ENCODE results near the gene KIF5C.

KIF5C gene

DNA sequence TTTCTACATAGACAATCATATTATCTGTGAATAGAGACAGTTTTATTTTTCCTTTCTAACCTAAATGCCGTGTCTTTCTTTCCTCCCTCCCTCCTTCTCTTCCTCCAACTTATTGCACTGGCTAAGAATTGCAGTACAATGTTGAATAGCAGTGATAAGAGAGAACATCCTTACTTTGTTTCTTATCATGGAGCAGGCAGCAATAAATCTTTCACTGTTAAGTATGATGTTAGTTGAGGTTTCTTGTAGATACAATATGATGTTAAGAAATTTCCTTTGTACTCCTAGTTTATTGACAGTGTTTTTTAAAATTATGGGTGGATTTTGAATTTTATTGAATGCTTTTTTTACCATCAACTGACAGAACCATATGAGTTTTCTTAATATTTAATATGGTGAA, 169.5 kb downstream of the KIF5C start:
- DNase-seq (ENCODE audit: low spot score): no peak

DNA sequence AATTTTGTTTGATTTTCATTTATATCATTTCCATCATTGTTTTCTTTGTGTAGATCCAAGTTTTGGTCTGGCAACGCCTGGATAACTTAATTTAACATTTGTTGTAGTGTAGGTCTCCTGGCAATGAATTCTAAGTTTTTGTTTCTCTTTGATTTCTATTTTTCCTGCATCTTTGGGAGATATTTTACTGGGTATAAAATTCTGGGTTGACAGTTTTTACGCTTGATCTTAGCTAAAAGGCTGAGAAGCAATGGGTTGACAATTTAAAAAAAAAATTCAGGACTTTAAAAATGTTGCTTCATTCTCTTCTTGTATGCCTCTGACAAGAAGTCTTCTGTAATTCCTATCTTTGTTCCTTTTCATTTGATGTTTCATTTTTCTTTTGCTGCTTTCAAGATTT, 172.1 kb downstream of the KIF5C start:
- no peak for DNase-seq (ENCODE audit: low spot score)

DNA sequence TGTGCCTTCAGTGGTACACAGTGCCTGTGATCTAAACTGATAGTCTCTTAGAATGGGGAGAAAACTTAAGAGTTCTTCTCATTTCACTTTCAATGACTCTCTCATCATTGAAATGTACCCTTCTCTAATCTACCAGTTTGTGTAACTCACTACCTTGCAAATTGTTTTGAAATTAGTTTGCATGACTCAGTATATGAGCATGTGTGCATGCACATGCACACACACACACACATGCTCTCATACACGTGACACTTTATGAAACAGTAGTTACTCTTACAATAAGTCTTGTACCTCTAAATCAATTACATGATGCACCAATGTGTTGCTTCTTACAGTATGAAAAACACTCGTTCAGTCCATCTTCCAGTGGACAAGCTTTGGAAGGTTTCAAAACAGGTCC, 174.1 kb downstream of the KIF5C start:
- no peak for DNase-seq (ENCODE audit: low spot score)

DNA sequence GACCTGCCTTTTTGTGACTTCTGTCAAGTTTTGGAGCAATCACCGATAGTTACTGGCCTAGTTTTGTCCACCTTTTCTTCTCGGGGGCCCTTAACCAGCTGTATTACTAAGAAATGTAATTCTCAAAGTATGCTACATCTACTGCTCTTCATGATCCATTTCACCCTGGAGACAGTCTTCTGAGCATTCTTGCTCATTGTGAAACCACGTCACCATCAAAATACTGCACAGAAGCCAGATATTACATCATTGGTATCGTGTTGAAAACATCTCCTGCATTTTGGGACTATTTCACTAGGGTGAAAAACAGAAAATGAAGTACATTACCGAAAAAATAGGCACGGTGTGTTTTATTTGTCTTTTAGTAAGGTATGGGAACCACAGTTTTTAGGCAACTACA, 175.2 kb downstream of the KIF5C start:
- no peak for DNase-seq (ENCODE audit: low spot score)

DNA sequence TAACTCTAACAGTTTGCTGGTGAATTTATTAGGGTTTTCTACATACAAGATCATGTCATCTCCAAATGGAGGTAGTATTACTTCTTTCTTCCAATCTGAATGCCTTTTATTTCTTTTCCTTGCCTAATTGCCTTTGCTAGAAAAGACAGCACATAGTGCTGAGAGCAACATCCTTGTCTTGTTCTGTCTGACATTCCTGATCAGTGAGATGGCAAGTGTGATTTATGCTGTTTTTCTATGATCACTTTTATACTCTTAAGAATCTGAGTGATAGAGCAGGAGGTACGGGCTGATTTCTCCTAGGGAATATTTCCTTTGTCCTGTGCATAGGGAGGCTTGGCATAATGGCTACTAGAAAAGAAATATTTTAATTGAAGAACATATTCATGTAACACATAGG, 180.7 kb downstream of the KIF5C start:
- DNase-seq (ENCODE audit: low spot score): no peak

DNA sequence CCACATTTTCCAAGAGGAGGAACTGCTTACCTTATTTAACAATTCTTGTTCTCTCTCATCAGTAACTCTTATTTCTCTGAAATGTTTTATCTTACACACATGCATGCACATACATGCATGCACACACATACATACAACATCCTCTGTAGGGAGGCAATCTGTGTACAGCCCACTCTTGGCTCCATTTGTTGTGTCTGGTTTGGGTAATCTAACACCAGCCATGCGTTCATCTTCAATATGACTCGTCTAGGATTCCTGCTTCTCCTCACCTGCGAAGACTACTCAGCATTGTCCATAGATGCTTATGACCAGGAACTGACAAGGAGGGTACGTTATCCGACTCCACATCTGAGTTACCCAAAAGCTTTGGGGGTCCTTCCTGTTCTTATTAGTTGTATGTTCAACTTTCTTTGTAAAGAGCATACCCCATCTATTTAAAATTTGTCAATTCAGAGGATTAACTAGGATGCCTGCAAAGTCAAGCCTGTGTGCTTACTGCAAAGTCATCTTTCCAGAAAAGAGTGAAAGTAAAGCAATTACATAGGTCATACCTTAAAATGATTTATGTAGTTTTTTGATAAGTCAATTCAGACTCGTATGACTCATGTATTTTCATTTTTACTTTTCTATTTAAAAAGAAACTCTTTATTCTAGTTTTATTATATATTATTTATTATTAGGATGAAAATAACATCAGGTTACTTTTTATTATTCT, 181.7 kb downstream of the KIF5C start:
- DNase-seq (ENCODE audit: low spot score): no peak

DNA sequence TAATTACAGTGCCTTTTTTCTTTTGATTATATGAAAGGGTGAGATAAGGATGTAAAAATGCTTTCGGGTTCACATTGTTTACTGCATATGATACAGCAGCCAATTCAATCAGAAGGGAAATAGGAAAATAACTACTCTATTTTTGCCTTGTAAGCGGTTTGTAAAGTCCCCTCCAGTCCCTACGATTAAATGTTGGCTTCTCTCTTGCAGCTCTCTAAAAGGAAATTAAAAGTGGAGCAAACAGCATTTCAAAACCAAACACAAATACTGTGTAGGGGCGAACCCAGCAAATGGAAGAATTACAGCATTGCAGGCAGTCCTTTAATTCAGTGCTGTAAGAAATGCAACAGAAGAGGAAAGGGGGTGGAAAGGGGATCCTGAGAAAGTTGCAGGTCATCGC, 182.4 kb downstream of the KIF5C start:
- DNase-seq (ENCODE audit: low spot score): no peak

DNA sequence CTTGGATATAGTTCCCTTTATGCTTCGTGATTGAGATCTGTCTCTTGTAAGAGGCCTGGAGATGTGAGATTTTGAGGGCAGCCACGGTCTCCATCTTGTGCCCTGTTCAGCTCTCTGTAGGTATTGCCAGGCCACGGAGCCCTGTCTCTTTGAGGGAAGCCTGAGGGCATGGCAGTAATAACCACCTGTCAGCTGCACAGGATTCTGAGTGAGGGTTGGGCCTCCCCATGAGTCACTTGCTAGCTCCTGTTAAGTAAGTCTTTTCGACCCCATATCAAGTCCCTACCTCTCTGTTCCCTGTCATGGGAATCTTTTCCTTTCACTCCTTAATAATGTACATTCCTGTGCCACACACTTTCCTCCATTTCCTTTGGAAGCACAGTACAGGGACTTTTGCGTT, 183.9 kb downstream of the KIF5C start:
- no peak for DNase-seq (ENCODE audit: low spot score)

DNA sequence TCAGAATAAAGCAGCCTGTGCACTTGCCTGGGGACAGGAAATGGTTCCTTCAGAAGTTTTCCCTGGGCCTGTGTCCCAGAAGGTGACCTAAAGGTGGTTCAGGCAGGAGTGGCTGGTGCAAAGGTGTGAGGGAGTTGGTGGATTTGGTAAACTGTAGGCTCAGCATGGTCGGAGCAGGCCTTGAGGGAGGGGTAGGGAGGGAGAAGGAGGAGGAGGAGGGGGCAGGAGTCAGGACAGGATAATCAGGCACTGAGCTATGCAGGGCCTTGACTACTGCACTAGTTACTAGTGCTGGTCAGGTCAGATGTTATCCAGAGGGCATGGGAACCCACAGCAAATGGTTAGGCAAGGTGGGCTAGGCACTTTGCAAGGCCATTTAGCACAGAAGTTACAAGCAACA, 184.8 kb downstream of the KIF5C start:
- DNase-seq (ENCODE audit: low spot score): no peak

DNA sequence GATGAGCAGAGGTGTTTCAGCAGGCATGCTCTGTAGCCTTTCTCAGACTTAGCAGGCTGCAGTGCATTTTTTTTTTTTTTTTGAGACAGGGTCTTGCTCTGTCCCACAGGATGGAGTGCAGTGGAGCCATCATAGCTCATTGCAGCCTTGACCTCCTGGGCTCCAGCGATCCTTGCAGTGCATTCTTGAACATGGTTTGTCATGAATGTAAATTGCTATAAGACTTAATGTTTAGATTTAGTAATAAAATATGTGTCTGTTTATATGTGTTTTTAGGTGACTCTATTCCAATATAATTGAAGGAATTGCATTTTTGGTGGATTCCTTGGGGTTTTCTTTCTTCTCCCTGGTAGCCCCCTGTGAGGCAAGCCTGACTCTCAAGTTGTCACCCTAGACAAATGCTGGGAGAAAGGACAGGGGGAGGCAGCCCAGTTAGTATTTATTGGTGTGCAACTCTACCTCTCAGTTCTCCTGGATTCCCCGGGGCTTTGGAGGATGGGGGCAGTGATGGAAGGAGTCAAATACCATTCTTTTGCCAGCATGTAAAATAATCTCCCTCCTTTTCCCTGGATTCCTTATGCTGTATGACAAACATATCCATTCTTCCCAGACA, 186.2 kb downstream of the KIF5C start:
- no peak for DNase-seq (ENCODE audit: low spot score)

DNA sequence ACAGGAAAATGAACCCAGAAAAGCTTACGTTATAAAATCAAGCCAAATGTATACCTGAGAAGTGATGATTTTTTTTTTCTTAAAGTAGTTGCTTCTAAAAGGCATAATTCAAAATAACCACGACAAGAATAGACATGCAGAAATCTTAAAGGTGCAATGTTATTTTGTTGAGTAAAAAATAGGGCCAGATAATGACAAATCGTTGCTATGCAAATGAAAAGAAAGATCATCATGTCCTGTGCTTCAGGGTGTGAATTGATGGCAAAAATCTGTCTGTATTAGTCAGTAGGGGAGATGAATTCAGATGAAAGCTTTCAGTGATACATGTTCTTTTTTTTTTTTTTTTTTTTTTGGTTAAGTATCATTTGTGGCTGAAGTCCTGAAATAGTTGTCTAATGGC, 187.5 kb downstream of the KIF5C start:
- DNase-seq (ENCODE audit: low spot score): no peak

DNA sequence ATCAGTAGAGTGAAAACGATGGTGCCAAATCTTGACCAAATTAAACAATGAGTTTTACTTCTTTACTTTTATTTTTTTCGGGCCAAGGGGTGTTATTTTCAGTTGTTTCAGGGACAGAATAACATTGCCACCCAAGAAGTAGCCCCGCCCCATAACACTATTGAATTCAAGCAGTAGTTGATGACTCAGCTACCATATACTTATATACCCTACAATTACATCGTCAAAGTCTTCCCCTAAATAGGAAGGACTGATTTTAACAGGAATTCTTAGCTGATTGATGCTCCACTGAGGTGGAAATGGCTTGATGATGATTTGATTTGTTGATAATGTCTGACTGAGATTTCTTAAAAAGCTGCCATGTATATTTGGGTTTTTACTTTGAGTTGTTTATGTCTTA, 188.2 kb downstream of the KIF5C start:
- DNase-seq (ENCODE audit: low spot score): no peak

DNA sequence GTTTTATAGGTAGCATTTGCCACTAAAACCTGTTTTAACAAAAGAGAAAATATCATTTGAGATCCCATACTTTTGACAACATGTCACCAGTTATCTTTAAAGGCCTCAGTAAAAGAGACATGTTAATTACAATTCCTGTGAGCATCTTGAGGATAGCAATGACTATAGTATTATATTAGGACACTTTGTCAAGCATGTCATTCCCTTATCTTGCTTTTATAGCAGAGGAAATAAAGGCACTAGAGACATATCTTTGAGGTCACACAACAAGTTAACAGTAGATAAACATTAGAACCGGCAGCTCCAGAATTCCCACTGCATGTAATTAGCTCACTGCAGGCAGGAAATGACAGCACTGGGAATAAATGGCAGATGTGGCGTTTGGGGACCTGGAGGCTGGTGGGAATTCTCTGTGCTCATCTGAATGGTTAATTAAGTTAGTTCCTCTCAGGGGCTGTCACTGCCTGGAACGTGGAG, 189.4 kb downstream of the KIF5C start:
- DNase-seq (ENCODE audit: low spot score): no peak

DNA sequence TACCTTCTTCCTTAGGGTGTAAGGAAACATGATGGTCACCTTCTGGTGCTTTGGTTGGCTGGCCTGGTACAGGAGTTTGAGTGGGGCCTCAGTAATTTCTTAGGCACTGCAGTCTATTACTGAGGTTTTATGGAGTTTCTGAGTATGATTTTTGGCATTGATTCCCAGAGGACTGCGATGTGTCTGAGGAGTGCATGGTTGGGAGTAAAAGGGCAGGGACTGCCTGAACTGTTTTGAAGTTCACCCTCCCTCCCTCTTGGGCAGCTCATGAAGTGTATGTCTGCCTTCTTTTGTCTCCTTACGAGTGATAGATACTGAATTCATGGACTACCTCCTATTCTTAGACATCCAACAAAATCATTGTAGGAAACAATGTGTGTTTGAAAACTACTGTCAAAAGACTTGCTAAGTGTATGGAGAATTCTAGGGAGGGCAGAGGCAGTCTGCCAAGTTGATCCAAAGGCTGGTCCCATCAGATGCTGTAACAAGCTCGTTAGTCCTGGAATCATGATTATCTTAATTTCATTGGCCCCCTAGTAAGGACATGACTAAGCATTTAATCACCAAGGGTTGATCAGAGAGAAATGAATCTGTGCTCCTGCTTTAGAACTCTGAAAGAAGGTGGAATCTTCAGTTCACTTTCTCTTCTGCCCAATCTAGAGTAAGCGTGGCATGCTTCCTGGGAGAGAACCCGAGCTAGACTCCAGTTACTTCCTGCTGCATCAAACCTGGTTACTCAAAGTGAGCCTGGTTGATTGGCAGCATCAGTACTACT, 190.0 kb downstream of the KIF5C start:
- DNase-seq (ENCODE audit: low spot score): no peak

DNA sequence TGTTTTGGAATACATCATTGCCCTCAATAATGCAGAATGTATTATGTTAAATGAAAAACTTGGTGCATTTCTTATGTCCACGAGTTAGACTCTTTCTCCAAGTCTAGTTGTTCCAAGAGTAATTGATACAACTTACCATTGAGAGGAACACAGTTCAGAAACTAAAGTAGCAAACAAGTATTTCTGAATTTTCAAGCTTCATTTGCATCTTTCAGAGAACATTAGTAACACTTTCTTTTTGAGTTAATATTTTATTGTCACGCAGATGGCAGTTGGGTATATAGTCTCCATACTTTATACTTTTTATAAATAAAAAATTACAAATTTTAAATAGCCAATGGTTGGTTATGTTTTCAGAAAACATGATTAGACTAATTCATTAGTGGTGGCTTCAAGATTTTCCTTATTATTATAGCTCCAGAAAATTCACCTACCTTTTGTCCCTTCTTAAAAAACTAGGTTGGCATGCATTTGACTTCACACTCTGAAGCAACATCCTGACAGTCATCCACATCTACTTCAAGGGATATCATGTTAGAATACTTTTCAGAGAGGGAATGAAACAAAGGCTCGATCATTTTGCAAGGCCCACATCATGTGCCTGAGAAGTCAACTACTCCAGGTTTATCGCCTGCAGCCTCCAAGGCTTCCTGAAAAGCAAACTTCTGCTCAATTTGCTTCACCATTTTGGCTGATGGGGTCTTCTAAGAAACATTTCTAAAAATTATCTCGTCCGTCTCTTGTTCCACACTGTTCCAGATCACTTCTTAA, 193.4 kb downstream of the KIF5C start:
- no peak for DNase-seq (ENCODE audit: low spot score)

DNA sequence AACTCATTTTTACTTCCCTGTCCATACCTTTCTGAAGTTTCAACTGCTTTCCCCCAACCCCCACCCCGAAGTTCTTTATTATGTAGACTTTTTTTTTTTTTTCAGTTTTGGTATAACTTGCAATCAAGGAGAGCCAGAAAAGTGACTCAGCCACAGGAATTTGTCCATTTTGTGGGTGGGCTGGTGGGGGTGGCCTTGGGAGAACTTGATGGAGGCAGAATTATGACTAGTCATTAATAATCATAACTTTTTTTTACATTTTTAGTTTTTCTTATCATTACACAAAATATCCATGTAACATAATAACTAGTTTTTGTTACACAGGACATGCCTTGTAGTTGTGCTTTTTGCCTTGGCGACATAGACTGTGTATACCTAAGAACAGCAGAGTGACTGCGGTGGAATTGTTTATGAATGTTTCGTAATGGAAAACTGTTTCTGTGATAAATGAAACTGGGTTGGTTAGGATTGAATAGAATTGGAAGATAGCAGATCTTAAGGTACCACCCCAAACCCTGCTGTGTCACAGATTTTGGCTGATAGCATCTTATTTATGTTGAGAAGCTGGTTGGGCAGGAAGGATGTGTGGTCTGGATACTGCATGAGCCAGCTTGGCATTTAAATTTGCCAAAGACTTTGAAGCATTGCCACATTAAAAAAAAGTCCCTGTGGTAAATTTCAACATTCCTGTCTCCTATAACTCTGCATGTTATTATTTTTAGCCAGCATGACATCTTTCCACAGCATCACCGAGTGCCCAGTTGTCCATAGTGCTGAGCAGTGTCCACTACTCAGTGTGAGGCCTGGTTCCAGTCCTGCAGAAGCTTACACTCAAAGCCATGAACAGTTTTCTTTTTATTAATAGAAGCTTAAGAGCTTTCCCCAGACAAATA, 194.2 kb downstream of the KIF5C start:
- DNase-seq (ENCODE audit: low spot score): no peak

DNA sequence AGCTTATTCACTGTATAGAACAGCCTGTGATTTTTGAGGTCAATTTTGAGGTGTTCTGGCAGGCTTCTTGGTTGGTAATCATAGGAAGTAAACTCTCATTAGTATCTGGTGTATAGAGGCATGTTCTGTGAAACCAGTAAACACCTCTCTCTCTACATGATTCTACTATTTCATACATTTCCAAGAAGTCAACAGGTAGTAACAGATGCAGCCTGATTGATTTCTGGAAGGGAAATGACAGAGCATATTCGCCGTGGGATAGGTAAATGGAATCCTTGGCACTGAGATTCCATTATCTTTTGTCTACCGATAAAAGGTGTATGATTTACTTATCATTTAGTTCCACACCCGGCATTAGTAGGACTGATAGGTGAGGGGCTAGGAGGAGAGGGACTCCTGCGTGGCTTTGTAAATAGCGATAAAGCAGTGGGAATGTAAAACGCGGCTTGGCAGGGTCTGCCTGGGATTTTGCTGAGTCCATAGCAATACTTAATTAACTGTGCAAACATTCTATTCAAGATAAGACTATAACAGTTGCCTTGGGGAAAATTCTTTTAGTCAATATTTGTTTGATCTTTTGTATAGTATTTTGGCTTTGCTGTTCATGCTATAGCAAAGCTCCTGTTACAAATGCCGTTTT, 195.8 kb downstream of the KIF5C start:
- DNase-seq (ENCODE audit: low spot score): no peak

DNA sequence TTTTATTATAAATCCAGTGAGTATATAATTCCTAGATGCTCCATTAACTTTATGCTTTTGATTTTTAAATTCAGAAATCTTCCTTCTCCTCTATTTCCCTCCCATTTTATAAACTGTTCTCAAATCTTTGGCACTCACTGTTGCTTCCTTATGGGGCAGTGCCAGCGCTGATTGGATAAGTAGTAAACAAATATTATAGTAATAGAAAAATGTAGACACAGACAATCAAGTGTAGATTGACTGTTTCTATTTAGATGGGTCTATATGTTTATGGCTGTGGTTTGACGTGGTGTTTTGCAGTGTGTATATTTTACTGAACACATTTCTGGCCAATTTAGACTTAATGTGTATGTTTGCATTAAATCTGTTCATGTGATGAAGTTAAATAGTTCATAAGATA, 200.1 kb downstream of the KIF5C start:
- no peak for DNase-seq (ENCODE audit: low spot score)

DNA sequence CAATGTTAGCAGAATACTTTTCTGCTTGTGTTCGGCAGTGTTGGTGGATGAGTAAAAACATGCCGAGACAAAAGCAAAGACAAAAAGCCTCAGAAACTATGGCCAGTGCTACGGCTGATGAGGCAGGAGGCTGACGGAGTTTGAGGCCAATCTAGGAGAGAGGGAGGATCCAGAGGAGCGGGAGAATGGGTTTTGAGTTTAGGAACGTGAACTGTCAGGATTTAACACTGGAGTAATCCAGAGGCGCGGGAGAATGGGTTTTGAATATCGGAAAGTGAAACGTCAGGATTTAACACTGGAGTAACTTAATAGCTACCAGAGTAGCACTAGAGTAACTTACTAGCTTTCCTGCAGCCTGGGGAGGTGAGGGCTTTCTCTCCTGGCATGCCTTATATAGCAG, 200.8 kb downstream of the KIF5C start:
- no peak for DNase-seq (ENCODE audit: low spot score)
